Measurements from ENCODE around the gene ZSCAN31.

DNA sequence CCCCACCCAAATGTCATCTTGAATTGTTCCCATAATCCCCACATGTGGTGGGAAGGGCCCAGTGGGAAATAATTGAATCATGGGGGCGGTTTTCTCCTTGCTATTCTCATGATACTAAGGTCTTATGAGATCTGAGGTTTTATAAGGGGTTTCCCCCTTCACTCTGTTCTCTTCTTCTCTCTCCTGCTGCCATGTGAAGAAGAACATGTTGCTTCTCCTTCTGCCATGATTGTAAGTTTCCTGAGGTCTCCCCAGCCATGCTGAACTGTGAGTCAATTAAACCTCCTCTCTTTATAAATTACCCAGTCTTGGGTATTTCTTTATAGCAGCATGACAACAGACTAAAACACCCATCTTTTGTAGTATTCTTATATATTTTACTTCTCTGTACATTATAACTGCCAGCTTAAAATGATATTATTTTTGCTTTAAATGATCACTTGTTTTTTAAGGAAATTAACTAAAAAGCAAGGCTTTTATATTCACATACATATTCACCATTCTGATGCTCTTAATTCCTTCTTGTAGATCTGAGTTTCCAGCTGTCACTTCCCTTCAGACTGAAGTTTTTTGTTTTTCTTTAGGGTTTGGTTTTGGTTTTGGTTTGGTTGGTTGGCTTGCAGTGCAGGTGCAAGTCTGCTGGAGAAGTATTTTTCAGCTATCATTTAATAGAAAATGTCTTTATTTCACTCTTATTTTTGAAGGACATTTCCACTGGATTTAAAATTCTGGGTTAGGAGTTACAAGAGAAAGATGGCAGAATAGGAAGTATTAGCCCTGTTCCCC, 4.6 kb upstream of the ZSCAN31 start:
- TF ChIP-seq ARNT (IDR thresholded peaks at IDR 0.05) (no peak), L3MBTL2 (conservative IDR thresholded peaks at IDR 0.05) (no peak), ELF4 (IDR thresholded peaks at IDR 0.05) (no peak), SP1 (IDR thresholded peaks at IDR 0.05) (no peak), CTBP1 (IDR thresholded peaks at IDR 0.05; ENCODE audit: borderline replicate concordance) (no peak), FOXM1 (IDR thresholded peaks at IDR 0.05; ENCODE audit: borderline replicate concordance) (no peak), TARDBP (IDR thresholded peaks at IDR 0.05) (no peak), BHLHE40 (IDR thresholded peaks at IDR 0.05; ENCODE audit: borderline replicate concordance) (no peak), FOXA1 (IDR thresholded peaks at IDR 0.05) (no peak), HDGF (IDR thresholded peaks at IDR 0.05; ENCODE audit: borderline replicate concordance) (no peak), FOXK2 (IDR thresholded peaks at IDR 0.05) (no peak)
- TF ChIP-seq, protein P1, sequence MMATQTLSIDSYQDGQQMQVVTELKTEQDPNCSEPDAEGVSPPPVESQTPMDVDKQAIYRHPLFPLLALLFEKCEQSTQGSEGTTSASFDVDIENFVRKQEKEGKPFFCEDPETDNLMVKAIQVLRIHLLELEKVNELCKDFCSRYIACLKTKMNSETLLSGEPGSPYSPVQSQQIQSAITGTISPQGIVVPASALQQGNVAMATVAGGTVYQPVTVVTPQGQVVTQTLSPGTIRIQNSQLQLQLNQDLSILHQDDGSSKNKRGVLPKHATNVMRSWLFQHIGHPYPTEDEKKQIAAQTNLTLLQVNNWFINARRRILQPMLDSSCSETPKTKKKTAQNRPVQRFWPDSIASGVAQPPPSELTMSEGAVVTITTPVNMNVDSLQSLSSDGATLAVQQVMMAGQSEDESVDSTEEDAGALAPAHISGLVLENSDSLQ (IDR thresholded peaks at IDR 0.05): no peak

Measured in HEK293T (cell line).